Esophagus squamous epithelium (tissue), 4 donors: ENCODE measurements around the gene KCNK6.

Source experiments
- POLR2A ChIP-seq, 4 donors: fragments of 450-650 bp; IDR thresholded peaks; one replicate each; pipeline ENCODE4 v1.6.1; 2017; ENCODE audit warnings: antibody characterized with exemption in 4 of 4, mild to moderate bottlenecking in 4 of 4, moderate library complexity in 3 of 4
- TF ChIP-seq, protein P1 (sequence below), 6 experiments: fragments of 450-650 bp in 4 of 6; fragments of 200-600 bp in 2 of 6; sonication (generic) in 2 of 6; IDR thresholded peaks; one replicate each; pipeline ENCODE4 v1.5.1; 2016 to 2019; ENCODE audit warnings: antibody characterized with exemption in 6 of 6, mild to moderate bottlenecking in 4 of 6, moderate library complexity in 4 of 6

- TF ChIP-seq, protein P1, sequence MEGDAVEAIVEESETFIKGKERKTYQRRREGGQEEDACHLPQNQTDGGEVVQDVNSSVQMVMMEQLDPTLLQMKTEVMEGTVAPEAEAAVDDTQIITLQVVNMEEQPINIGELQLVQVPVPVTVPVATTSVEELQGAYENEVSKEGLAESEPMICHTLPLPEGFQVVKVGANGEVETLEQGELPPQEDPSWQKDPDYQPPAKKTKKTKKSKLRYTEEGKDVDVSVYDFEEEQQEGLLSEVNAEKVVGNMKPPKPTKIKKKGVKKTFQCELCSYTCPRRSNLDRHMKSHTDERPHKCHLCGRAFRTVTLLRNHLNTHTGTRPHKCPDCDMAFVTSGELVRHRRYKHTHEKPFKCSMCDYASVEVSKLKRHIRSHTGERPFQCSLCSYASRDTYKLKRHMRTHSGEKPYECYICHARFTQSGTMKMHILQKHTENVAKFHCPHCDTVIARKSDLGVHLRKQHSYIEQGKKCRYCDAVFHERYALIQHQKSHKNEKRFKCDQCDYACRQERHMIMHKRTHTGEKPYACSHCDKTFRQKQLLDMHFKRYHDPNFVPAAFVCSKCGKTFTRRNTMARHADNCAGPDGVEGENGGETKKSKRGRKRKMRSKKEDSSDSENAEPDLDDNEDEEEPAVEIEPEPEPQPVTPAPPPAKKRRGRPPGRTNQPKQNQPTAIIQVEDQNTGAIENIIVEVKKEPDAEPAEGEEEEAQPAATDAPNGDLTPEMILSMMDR (IDR thresholded peaks at IDR 0.05): no peak
- no peak for TF ChIP-seq POLR2A (IDR thresholded peaks at IDR 0.05)
These were observed 12.0 kb upstream of the KCNK6 start for GRCh38 chr19:38307597-38307996.
